Sciatic nerve (tissue), 2 donors: ENCODE measurements around the gene KCTD16. TPM values are rescaled to one million over a fixed set of nuclear protein-coding genes. Genes with fewer than 3 reads are reported as not detected.

Experiments
- ATAC-seq: fragments of 200-7000 bp; cut with Tn5 transposase; one replicate; pipeline ENCODE4 v1.9.1; 2020; ENCODE audit warnings: mild to moderate bottlenecking, moderate library complexity
- DNase-seq: peaks from one replicate; pipeline ENCODE4 v3.0.0-alpha.2; 2020; ENCODE audit warnings: low spot score
- intact Hi-C: fragments of 100-400 bp; cut with DNase I; formaldehyde crosslinking; loops from one replicate; pipeline ENCODE4 v1.14.2; 2022
- total RNA-seq: library from RNA; stranded (reverse); fragmentation: NEBNext Ultra II Directional; extraction: Animal tissue kit (Norgen Biotek cat#: 25700); gene quantifications from one replicate; pipeline ENCODE4 v1.2.1, GENCODE V29; 2021
- donor health status: DM: no; HTN: no; CAD: no.
- donor health status: DM: no; HTN: no; CAD: no.

Gene KCTD16
- total RNA-seq, 1 donor from 2014 or later, result 0.53 TPM

- intact Hi-C loops, result no loop called here
- DNase-seq (no peak), ATAC-seq (no peak)
These were observed 293.6 kb downstream of the KCTD16 start for GRCh38 chr5:144464306-144464705.

GRCh38 chr5:144465441-144465840 lies 294.8 kb downstream of the KCTD16 start:
- intact Hi-C loops, result no loop called here
- ATAC-seq (no peak), DNase-seq (no peak)

GRCh38 chr5:144467792-144468191 lies 297.1 kb downstream of the KCTD16 start:
- ATAC-seq (peak; percentile 48), DNase-seq (no peak)
- intact Hi-C loops, result no loop called here

- no peak for DNase-seq
- intact Hi-C loops, result no loop called here
- no peak for ATAC-seq
These were observed 297.9 kb downstream of the KCTD16 start for GRCh38 chr5:144468571-144468970.

GRCh38 chr5:144469106-144469505 lies 298.4 kb downstream of the KCTD16 start:
- ATAC-seq (no peak), DNase-seq (no peak)
- intact Hi-C loops, result no loop called here

GRCh38 chr5:144472221-144472620 lies 301.5 kb downstream of the KCTD16 start:
- intact Hi-C loops, result no loop called here
- ATAC-seq (peak; percentile 39), DNase-seq (no peak)

- ATAC-seq (no peak), DNase-seq (no peak)
- intact Hi-C loops, result no loop called here
These were observed 303.0 kb downstream of the KCTD16 start for GRCh38 chr5:144473650-144474049.

GRCh38 chr5:144478565-144478964 lies 307.9 kb downstream of the KCTD16 start:
- DNase-seq (no peak), ATAC-seq (no peak)
- intact Hi-C loops, result no loop called here

GRCh38 chr5:144481861-144482260 lies 311.2 kb downstream of the KCTD16 start:
- ATAC-seq, result no peak
- intact Hi-C loops, result no loop called here
- DNase-seq, result no peak

- no peak for ATAC-seq
- intact Hi-C loops, result no loop called here
These were observed 313.6 kb downstream of the KCTD16 start for GRCh38 chr5:144484124-144484897.

GRCh38 chr5:144485540-144485939 lies 314.9 kb downstream of the KCTD16 start:
- no peak for ATAC-seq
- DNase-seq, result no peak
- intact Hi-C loops, result no loop called here

More at GRCh38 chr5:144484124-144484897, 313.6 kb downstream of the KCTD16 start:
- no peak for DNase-seq

GRCh38 chr5:144487207-144487606 lies 316.5 kb downstream of the KCTD16 start:
- ATAC-seq (no peak), DNase-seq (no peak)
- intact Hi-C loops, result no loop called here

- ATAC-seq, result no peak
- intact Hi-C loops, result no loop called here
- DNase-seq, result no peak
These were observed 317.1 kb downstream of the KCTD16 start for GRCh38 chr5:144487761-144488160.

- DNase-seq (no peak), ATAC-seq (no peak)
- intact Hi-C loops, result no loop called here
These were observed 332.4 kb downstream of the KCTD16 start for GRCh38 chr5:144503123-144503522.

- DNase-seq (no peak), ATAC-seq (no peak)
- intact Hi-C loops, result no loop called here
These were observed 334.4 kb downstream of the KCTD16 start for GRCh38 chr5:144504929-144505577.

GRCh38 chr5:144510845-144511579 lies 340.3 kb downstream of the KCTD16 start:
- DNase-seq, result no peak
- intact Hi-C loops, result no loop called here
- no peak for ATAC-seq

GRCh38 chr5:144511580-144512072 lies 341.0 kb downstream of the KCTD16 start:
- ATAC-seq (no peak), DNase-seq (no peak)
- intact Hi-C loops, result no loop called here

GRCh38 chr5:144522698-144523097 lies 352.0 kb downstream of the KCTD16 start:
- intact Hi-C loops, result no loop called here
- no peak for DNase-seq
- no peak for ATAC-seq

GRCh38 chr5:144525000-144525399 lies 354.3 kb downstream of the KCTD16 start:
- DNase-seq (no peak), ATAC-seq (no peak)
- intact Hi-C loops, result no loop called here

GRCh38 chr5:144531188-144531587 lies 360.5 kb downstream of the KCTD16 start:
- no peak for ATAC-seq
- intact Hi-C loops, result no loop called here

More at GRCh38 chr5:144531188-144531587, 360.5 kb downstream of the KCTD16 start:
- DNase-seq, result no peak
